NCI-H1436 (cell line): ENCODE data around the gene RTCA.
"Not testable (repeated sequence)": the region's sequence is repeated elsewhere in the genome, so short reads cannot be mapped to it uniquely, and the experiment has no call there.

ENCODE experiments used
- DNase-seq: peaks from one replicate; lab custom pipeline; 2025; lab: John Stamatoyannopoulos, UW

RTCA gene

GRCh38 chr1:100261686-100262085 lies 4.3 kb upstream of the RTCA start:
- no peak for DNase-seq

- not testable (repeated sequence) for DNase-seq
These were observed 1.9 kb upstream of the RTCA start for GRCh38 chr1:100264081-100264480.

GRCh38 chr1:100265562-100265930 lies 470 bp upstream of the RTCA start:
- peak; percentile 25 for DNase-seq

- DNase-seq: no peak
These were observed 725 bp downstream of the RTCA start for GRCh38 chr1:100266741-100267140.

- no peak for DNase-seq
These were observed 1.3 kb downstream of the RTCA start for GRCh38 chr1:100267284-100267683.

GRCh38 chr1:100268202-100268601 lies 2.2 kb downstream of the RTCA start:
- DNase-seq: no peak

- DNase-seq: no peak
These were observed 11.8 kb downstream of the RTCA start for GRCh38 chr1:100277866-100278265.

GRCh38 chr1:100279358-100279923 lies 13.4 kb downstream of the RTCA start:
- no peak for DNase-seq

GRCh38 chr1:100279954-100280682 lies 14.1 kb downstream of the RTCA start:
- DNase-seq: no peak

GRCh38 chr1:100284591-100284990 lies 18.6 kb downstream of the RTCA start:
- no peak for DNase-seq

- DNase-seq: no peak
These were observed 21.1 kb downstream of the RTCA start for GRCh38 chr1:100287162-100287561.

GRCh38 chr1:100290291-100290690 lies 24.3 kb downstream of the RTCA start:
- DNase-seq: no peak

GRCh38 chr1:100292711-100293110 lies 26.7 kb downstream of the RTCA start:
- DNase-seq: no peak

- DNase-seq: no peak
These were observed 30.1 kb downstream of the RTCA start for GRCh38 chr1:100296140-100296539.

GRCh38 chr1:100296997-100297396 lies 31.0 kb downstream of the RTCA start:
- DNase-seq: not testable (repeated sequence)

GRCh38 chr1:100298512-100298911 lies 32.5 kb downstream of the RTCA start:
- no peak for DNase-seq

- DNase-seq: no peak
These were observed 33.7 kb downstream of the RTCA start for GRCh38 chr1:100299521-100300222.

GRCh38 chr1:100300691-100301090 lies 34.7 kb downstream of the RTCA start:
- DNase-seq: no peak

- DNase-seq: no peak
These were observed 36.7 kb downstream of the RTCA start for GRCh38 chr1:100302739-100303138.

GRCh38 chr1:100304227-100304626 lies 38.2 kb downstream of the RTCA start:
- DNase-seq: no peak

- DNase-seq: no peak
These were observed 38.9 kb downstream of the RTCA start for GRCh38 chr1:100304921-100305320.

GRCh38 chr1:100305954-100306353 lies 39.9 kb downstream of the RTCA start:
- DNase-seq: no peak

- DNase-seq: no peak
These were observed 40.8 kb downstream of the RTCA start for GRCh38 chr1:100306735-100307313.
